Stomach (tissue), 9 donors: Measurements from ENCODE around the gene CFAP100. TPM values are rescaled to one million over a fixed set of nuclear protein-coding genes. Genes with fewer than 3 reads are reported as not detected.

Source experiments
- DNase-seq, 2 donors: peaks; one replicate each; pipeline versions ENCODE4 v3.0.0 to v3.0.0-alpha.2; 2013 to 2019
- H3K27ac ChIP-seq, 5 donors: fragments of 200-600 bp in 4 of 5; sonication (generic) in 4 of 5; one replicate each; pipeline ENCODE4 v1.5.1; 2013 to 2019; ENCODE audit warnings: mild to moderate bottlenecking in 1 of 5, moderate library complexity in 1 of 5
- H3K27me3 ChIP-seq, 3 donors: fragments of 200-600 bp; sonication (generic); one replicate each; pipeline ENCODE4 v1.5.1; 2017 to 2019; ENCODE audit warnings: mixed run types in 1 of 3
- H3K36me3 ChIP-seq, 4 donors: fragments of 200-600 bp; sonication (generic); 1 replicate in 3 of 4; 2 replicates in 1 of 4; pipeline ENCODE4 v1.5.1; 2016 to 2019
- H3K4me1 ChIP-seq, 4 donors: fragments of 200-600 bp; sonication (generic); one replicate each; pipeline ENCODE4 v1.5.1; 2016 to 2019
- H3K4me3 ChIP-seq, 4 donors: fragments of 200-600 bp; sonication (generic) in 3 of 4; one replicate each; pipeline ENCODE4 v1.5.1; 2016 to 2019; ENCODE audit warnings: mild to moderate bottlenecking in 1 of 4
- H3K9me3 ChIP-seq, 4 donors: fragments of 200-600 bp; sonication (generic); one replicate each; pipeline ENCODE4 v1.5.1; 2016 to 2019
- EP300 ChIP-seq: sonication (generic); formaldehyde crosslinking; IDR thresholded peaks from one replicate; pipeline ENCODE4 v1.6.1; 2017; ENCODE audit warnings: antibody characterized with exemption
- POLR2A ChIP-seq, 4 donors: fragments of 450-650 bp; IDR thresholded peaks; one replicate each; pipeline ENCODE4 v1.6.1; 2016; ENCODE audit warnings: antibody characterized with exemption in 4 of 4, control low read depth in 2 of 4, mild to moderate bottlenecking in 1 of 4, moderate library complexity in 1 of 4
- POLR2AphosphoS5 ChIP-seq, 3 donors: sonication (generic); formaldehyde crosslinking; IDR thresholded peaks; one replicate each; pipeline ENCODE4 v1.6.1; 2016; ENCODE audit warnings: antibody characterized with exemption in 3 of 3
- whole genome bisulfite sequencing, 5 donors: extraction: QIAGEN DNeasy Blood & Tissue Kit in 3 of 5; methylation state at CpG; one replicate each; pipeline versions ENCODE4 v1.1.5 to v1.1.7; 2013 to 2018; 5-methylcytosine and 5-hydroxymethylcytosine counted together
- intact Hi-C: fragments of 100-400 bp; cut with DNase I; formaldehyde crosslinking; loops from one replicate; pipeline ENCODE4 v1.15.1; 2023; ENCODE audit warnings: low total_unique reads
- polyA plus RNA-seq, 3 donors: library from polyadenylated mRNA; stranded (reverse); fragments of 200-250 nt; gene quantifications; one replicate each; pipeline ENCODE4 v1.2.3, GENCODE V29; 2013
- total RNA-seq, 5 donors: library from RNA; depleted of rRNA; stranded (reverse); fragments of >200 nt; gene quantifications; one replicate each; pipeline versions ENCODE4 v1.1.0 to v1.2.3, GENCODE V29; 2014 to 2016
- TF ChIP-seq, protein P1 (sequence below), 7 experiments: fragments of 450-650 bp in 4 of 7; fragments of 200-600 bp in 3 of 7; sonication (generic) in 3 of 7; IDR thresholded peaks; one replicate each; pipeline ENCODE4 v1.5.1; 2016 to 2019; ENCODE audit warnings: antibody characterized with exemption in 7 of 7, control low read depth in 2 of 7, mild to moderate bottlenecking in 1 of 7
- donor health status: healthy with polysubstance abuse.
- donor health status: Bipolar disorder and iron deficiency.
- donor health status: healthy.

Gene CFAP100
- total and polyA plus RNA-seq, 8 donors = not detected

DNA sequence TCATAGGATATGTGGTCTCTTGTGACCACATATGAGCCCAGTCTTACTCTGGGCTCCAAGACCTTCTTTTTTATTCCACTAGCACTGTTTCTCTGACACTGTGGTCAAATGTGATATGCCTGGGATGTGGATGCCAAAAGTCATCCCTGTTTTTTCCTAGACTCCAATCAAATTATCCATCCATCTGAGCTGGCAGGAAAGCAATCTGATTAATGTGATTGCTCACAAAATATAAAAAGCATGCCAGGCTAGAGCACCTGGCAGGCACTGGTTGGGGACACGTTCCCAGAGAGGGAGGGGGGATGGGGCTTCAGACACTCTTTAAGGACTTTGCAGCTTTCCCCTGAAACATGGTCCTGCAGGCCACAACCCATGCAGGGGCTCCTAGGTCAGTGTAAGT is 3.1 kb upstream of the CFAP100 start:
- Histone ChIP-seq H3K4me3 (no peak overlapping the region), H3K4me1 (peaks cover 16 to 26% (median 22%) of the 10 kb centered on the region in 4 donors), H3K36me3 (no peaks in the 10 kb centered on the region), H3K27ac (no peak overlapping the region), H3K27me3 (peaks cover 0 to 46% (median 19%) of the 10 kb centered on the region in 3 donors), H3K9me3 (no peaks in the 10 kb centered on the region)
- TF ChIP-seq EP300 = no peak
- TF ChIP-seq, protein P1, sequence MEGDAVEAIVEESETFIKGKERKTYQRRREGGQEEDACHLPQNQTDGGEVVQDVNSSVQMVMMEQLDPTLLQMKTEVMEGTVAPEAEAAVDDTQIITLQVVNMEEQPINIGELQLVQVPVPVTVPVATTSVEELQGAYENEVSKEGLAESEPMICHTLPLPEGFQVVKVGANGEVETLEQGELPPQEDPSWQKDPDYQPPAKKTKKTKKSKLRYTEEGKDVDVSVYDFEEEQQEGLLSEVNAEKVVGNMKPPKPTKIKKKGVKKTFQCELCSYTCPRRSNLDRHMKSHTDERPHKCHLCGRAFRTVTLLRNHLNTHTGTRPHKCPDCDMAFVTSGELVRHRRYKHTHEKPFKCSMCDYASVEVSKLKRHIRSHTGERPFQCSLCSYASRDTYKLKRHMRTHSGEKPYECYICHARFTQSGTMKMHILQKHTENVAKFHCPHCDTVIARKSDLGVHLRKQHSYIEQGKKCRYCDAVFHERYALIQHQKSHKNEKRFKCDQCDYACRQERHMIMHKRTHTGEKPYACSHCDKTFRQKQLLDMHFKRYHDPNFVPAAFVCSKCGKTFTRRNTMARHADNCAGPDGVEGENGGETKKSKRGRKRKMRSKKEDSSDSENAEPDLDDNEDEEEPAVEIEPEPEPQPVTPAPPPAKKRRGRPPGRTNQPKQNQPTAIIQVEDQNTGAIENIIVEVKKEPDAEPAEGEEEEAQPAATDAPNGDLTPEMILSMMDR (IDR thresholded peaks at IDR 0.05) = no peak
- no peak for TF ChIP-seq POLR2AphosphoS5 (IDR thresholded peaks at IDR 0.05)
- TF ChIP-seq POLR2A (IDR thresholded peaks at IDR 0.05) = no peak
- WGBS, 5 donors = 9 to 63% (median 27%) methylated on average over 1 of the region's 1 CpG
- DNase-seq = peak in 1 of 2 donors; percentile 9
- intact Hi-C loops = loop anchor here (5.0 to 10.0 kb wide), 2 partner anchors 134 to 267 kb away; no protein-coding TSS in a partner anchor

DNA sequence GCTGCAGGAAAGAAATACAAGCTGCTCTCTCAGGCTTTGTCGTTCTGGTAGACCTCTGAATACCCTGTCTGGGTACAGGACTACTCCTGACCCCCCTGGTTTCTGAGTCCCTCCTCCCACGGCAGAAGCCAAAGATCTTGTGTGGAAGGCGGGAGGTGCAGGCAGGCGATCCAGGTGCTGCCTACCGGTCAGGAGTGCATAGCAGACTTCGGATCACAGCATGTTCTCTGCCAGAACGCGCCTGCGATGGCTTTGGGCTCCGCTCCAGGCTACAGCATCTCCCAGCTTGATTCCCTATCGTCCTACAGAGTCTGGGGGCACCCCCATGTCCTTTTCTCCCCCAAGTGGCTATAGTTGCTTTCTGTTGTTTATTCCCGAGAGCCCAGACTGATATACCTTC is 2.5 kb upstream of the CFAP100 start:
- Histone ChIP-seq H3K4me3 (no peak overlapping the region), H3K9me3 (no peaks in the 10 kb centered on the region), H3K4me1 (peaks cover 16 to 26% (median 22%) of the 10 kb centered on the region in 4 donors), H3K36me3 (no peaks in the 10 kb centered on the region), H3K27me3 (peaks cover 0 to 46% (median 19%) of the 10 kb centered on the region in 3 donors), H3K27ac (no peak overlapping the region)
- peak in 1 of 2 donors; percentile 11 for DNase-seq
- intact Hi-C loops = loop anchor here (5.0 to 10.0 kb wide), 2 partner anchors 135 to 267 kb away; no protein-coding TSS in a partner anchor
- TF ChIP-seq POLR2A (IDR thresholded peaks at IDR 0.05) = no peak
- no peak for TF ChIP-seq EP300
- TF ChIP-seq POLR2AphosphoS5 (IDR thresholded peaks at IDR 0.05) = no peak
- TF ChIP-seq, protein P1 (IDR thresholded peaks at IDR 0.05) = no peak
- 76 to 84% (median 78%) methylated on average over 12 of the region's 12 CpGs for WGBS, 5 donors

DNA sequence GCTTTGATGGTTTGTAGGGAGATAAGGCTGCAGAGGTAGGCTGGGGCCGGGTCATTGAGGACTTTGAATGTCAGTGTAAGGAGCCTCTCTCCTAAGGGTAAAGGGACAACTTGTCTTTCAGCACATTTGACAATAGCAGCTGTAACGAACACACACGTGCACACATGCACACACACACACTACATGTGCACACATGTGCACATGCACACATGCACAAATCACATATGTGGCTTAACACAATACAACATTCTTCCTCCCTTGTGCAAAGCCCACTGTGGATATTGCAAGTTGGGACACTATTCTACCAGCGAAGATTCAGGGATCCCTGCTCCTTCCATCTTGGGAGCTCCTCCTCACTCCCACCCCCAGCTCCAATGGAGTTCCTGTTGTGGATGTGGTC is 1.1 kb upstream of the CFAP100 start:
- Histone ChIP-seq H3K4me3 (no peak overlapping the region), H3K4me1 (peaks cover 15 to 24% (median 19%) of the 10 kb centered on the region in 4 donors), H3K9me3 (no peaks in the 10 kb centered on the region), H3K27me3 (peaks cover 0 to 46% (median 19%) of the 10 kb centered on the region in 3 donors), H3K36me3 (no peaks in the 10 kb centered on the region), H3K27ac (no peak overlapping the region)
- 79 to 89% (median 81%) methylated on average over 1 to 4 of the region's 4 CpGs for WGBS, 5 donors
- TF ChIP-seq, protein P1 (IDR thresholded peaks at IDR 0.05) = no peak
- no peak for TF ChIP-seq POLR2A (IDR thresholded peaks at IDR 0.05)
- TF ChIP-seq EP300 = no peak
- TF ChIP-seq POLR2AphosphoS5 (IDR thresholded peaks at IDR 0.05) = no peak
- DNase-seq = peak in 1 of 2 donors; percentile 7
- intact Hi-C loops = loop anchor here (5.0 to 10.0 kb wide), 2 partner anchors 136 to 269 kb away; no protein-coding TSS in a partner anchor

GRCh38 chr3:126394977-126395321 is 240 bp downstream of the CFAP100 start:
- peaks cover 0 to 34% (median 19%) of the 10 kb centered on the region in 3 donors for H3K27me3 ChIP-seq
- TF ChIP-seq POLR2AphosphoS5 (IDR thresholded peaks at IDR 0.05) = no peak
- no peak for TF ChIP-seq EP300
- no peak for TF ChIP-seq POLR2A (IDR thresholded peaks at IDR 0.05)
- TF ChIP-seq, protein P1 (IDR thresholded peaks at IDR 0.05) = no peak
- H3K36me3 ChIP-seq = no peaks in the 10 kb centered on the region
- DNase-seq = no peak
- 12 to 34% (median 14%) methylated on average over 7 to 30 of the region's 30 CpGs for WGBS, 5 donors
- intact Hi-C loops = loop anchor here (5.0 to 10.0 kb wide), 2 partner anchors 138 to 270 kb away; no protein-coding TSS in a partner anchor
- peaks cover 6 to 11% (median 7%) of the 10 kb centered on the region in 4 donors for H3K4me1 ChIP-seq
- H3K27ac ChIP-seq = no peak overlapping the region
- H3K4me3 ChIP-seq = peak overlapping the region; percentile 29 to 42 (median 34)
- H3K9me3 ChIP-seq = no peaks in the 10 kb centered on the region
